GM21367 (cell line): ENCODE results near the gene ANKS1A.

Experiments used
- ATAC-seq: cut with Tn5 transposase; IDR thresholded peaks from one replicate; pipeline ENCODE4 v1.9.1; 2021; ENCODE audit not compliant: unreplicated experiment

Gene ANKS1A

GRCh38 chr6:35017411-35018181 lies 128.5 kb downstream of the ANKS1A start:
- no peak for ATAC-seq

- no peak for ATAC-seq
These were observed 129.1 kb downstream of the ANKS1A start for GRCh38 chr6:35018182-35018519.

GRCh38 chr6:35018746-35019145 lies 129.7 kb downstream of the ANKS1A start:
- no peak for ATAC-seq

- ATAC-seq, result no peak
These were observed 130.1 kb downstream of the ANKS1A start for GRCh38 chr6:35019171-35019570.

GRCh38 chr6:35019831-35020230 lies 130.8 kb downstream of the ANKS1A start:
- ATAC-seq, result no peak

- ATAC-seq, result no peak
These were observed 131.9 kb downstream of the ANKS1A start for GRCh38 chr6:35021004-35021403.

- no peak for ATAC-seq
These were observed 134.3 kb downstream of the ANKS1A start for GRCh38 chr6:35023091-35024000.

GRCh38 chr6:35024551-35025054 lies 135.5 kb downstream of the ANKS1A start:
- no peak for ATAC-seq

GRCh38 chr6:35025232-35026188 lies 136.5 kb downstream of the ANKS1A start:
- no peak for ATAC-seq

- ATAC-seq, result no peak
These were observed 137.6 kb downstream of the ANKS1A start for GRCh38 chr6:35026434-35027222.

- no peak for ATAC-seq
These were observed 138.8 kb downstream of the ANKS1A start for GRCh38 chr6:35027807-35028206.

- no peak for ATAC-seq
These were observed 140.0 kb downstream of the ANKS1A start for GRCh38 chr6:35028781-35029769.

GRCh38 chr6:35030099-35030498 lies 141.0 kb downstream of the ANKS1A start:
- ATAC-seq, result no peak

GRCh38 chr6:35031611-35032529 lies 142.8 kb downstream of the ANKS1A start:
- ATAC-seq, result no peak

GRCh38 chr6:35033683-35034082 lies 144.6 kb downstream of the ANKS1A start:
- ATAC-seq, result no peak

- ATAC-seq, result no peak
These were observed 145.5 kb downstream of the ANKS1A start for GRCh38 chr6:35034411-35035191.

- ATAC-seq, result no peak
These were observed 146.5 kb downstream of the ANKS1A start for GRCh38 chr6:35035481-35036030.
